Smooth muscle cell (in vitro differentiated cells): ENCODE measurements around the gene SEMA4A. TPM values are rescaled to one million over a fixed set of nuclear protein-coding genes. Genes with fewer than 3 reads are reported as not detected.
A peak's percentile ranks its signal among the peaks of the same experiment; 100 is the strongest.

Experiments
- DNase-seq: peaks from one replicate; lab custom pipeline; 2025; ENCODE audit not compliant: unreplicated experiment; lab: John Stamatoyannopoulos, UW
- H2AFZ ChIP-seq: fragments of 200-600 bp; sonication (generic); 2 replicates; pipeline ENCODE4 v1.6.0; 2016; ENCODE audit warnings: antibody characterized with exemption, low read depth, mild to moderate bottlenecking
- H3F3A ChIP-seq: fragments of 200-600 bp; sonication (generic); 2 replicates; pipeline ENCODE4 v1.6.0; 2017; ENCODE audit warnings: antibody characterized with exemption, low read depth
- H3K27ac ChIP-seq: fragments of 200-600 bp; sonication (generic); 2 replicates; pipeline ENCODE4 v1.5.1; 2016; ENCODE audit warnings: low read depth, mild to moderate bottlenecking
- H3K27me3 ChIP-seq: fragments of 200-600 bp; sonication (generic); 2 replicates; pipeline ENCODE4 v1.6.1; 2016; ENCODE audit warnings: low read depth, mild to moderate bottlenecking
- H3K36me3 ChIP-seq: fragments of 200-600 bp; sonication (generic); 2 replicates; pipeline ENCODE4 v1.5.1; 2016; ENCODE audit warnings: low read depth
- H3K4me1 ChIP-seq: fragments of 200-600 bp; sonication (generic); 2 replicates; pipeline ENCODE4 v1.5.1; 2016; ENCODE audit warnings: low read depth
- H3K4me2 ChIP-seq: fragments of 200-600 bp; sonication (generic); 2 replicates; pipeline ENCODE4 v1.6.0; 2016; ENCODE audit warnings: mild to moderate bottlenecking
- H3K4me3 ChIP-seq: fragments of 200-600 bp; sonication (generic); 2 replicates; pipeline ENCODE4 v1.5.1; 2016; ENCODE audit warnings: mild to moderate bottlenecking
- H3K79me2 ChIP-seq: fragments of 200-600 bp; sonication (generic); 2 replicates; pipeline ENCODE4 v1.6.0; 2016; ENCODE audit warnings: low read depth, mild to moderate bottlenecking
- H3K9ac ChIP-seq: fragments of 200-600 bp; sonication (generic); 2 replicates; pipeline ENCODE4 v1.6.0; 2016; ENCODE audit warnings: low read depth
- H3K9me3 ChIP-seq: fragments of 200-600 bp; sonication (generic); replicated peaks from 2 replicates; pipeline ENCODE4 v1.5.1; 2016; ENCODE audit warnings: low read depth
- H4K20me1 ChIP-seq: fragments of 200-600 bp; sonication (generic); 2 replicates; pipeline ENCODE4 v1.6.0; 2016; ENCODE audit warnings: low read depth
- CTCF ChIP-seq: fragments of 200-600 bp; sonication (generic); IDR thresholded peaks from 2 replicates; pipeline ENCODE4 v1.5.1; 2017; ENCODE audit warnings: borderline replicate concordance, mild to moderate bottlenecking, antibody characterized with exemption; ENCODE audit not compliant: insufficient read depth, poor library complexity, severe bottlenecking
- WGBS: methylation state at CpG from one replicate; pipeline ENCODE4 v1.1.7; 2016; ENCODE audit warnings: low lambda C conversion rate; 5-methylcytosine and 5-hydroxymethylcytosine counted together
- polyA plus RNA-seq: library from polyadenylated mRNA; unstranded; fragments of >200 nt; fragmentation: Nextera tagmentation; extraction: Ambion mirVana; gene quantifications from 2 replicates; pipeline ENCODE4 v1.2.1, GENCODE V29; 2016
- total RNA-seq: library from RNA; depleted of rRNA; stranded (reverse); fragments of >200 nt; gene quantifications from 2 replicates; pipeline ENCODE4 v1.2.3, GENCODE V29; 2014

SEMA4A gene
- total and polyA plus RNA-seq, 2 experiments from 2014 or later = 2.1 to 2.2 TPM

- Histone ChIP-seq H2AFZ (no peak overlapping the region), H3K9ac (no peak overlapping the region), H3K27me3 (no peaks in the 10 kb centered on the region), H3K4me2 (no peak overlapping the region), H3K79me2 (no peaks in the 10 kb centered on the region), H3K4me3 (no peak overlapping the region), H3K9me3 (no peaks in the 10 kb centered on the region), H3F3A (no peaks in the 10 kb centered on the region), H4K20me1 (no peaks in the 10 kb centered on the region), H3K4me1 (no peaks in the 10 kb centered on the region), H3K36me3 (no peaks in the 10 kb centered on the region), H3K27ac (no peak overlapping the region)
- TF ChIP-seq CTCF = no peak
- DNase-seq = no peak
- WGBS = 88% methylated on average over 5 of the region's 5 CpGs
Observed at GRCh38 chr1:156157966-156158365, 4.6 kb downstream of the SEMA4A start.

- no peaks in the 10 kb centered on the region for H4K20me1 ChIP-seq
- no peak for DNase-seq
- no peaks in the 10 kb centered on the region for H3K9me3 ChIP-seq
- H3F3A ChIP-seq = no peaks in the 10 kb centered on the region
- H3K79me2 ChIP-seq = no peaks in the 10 kb centered on the region
- no peak overlapping the region for H3K9ac ChIP-seq
- H2AFZ ChIP-seq = no peak overlapping the region
- 78% methylated on average over 13 of the region's 13 CpGs for WGBS
- H3K36me3 ChIP-seq = no peaks in the 10 kb centered on the region
- no peak overlapping the region for H3K27ac ChIP-seq
- H3K4me2 ChIP-seq = peak overlapping the region; percentile 79
- peak overlapping the region; percentile 46 for H3K4me3 ChIP-seq
- H3K27me3 ChIP-seq = no peaks in the 10 kb centered on the region
- no peaks in the 10 kb centered on the region for H3K4me1 ChIP-seq
- no peak for TF ChIP-seq CTCF
Observed at GRCh38 chr1:156160000-156160742, 6.8 kb downstream of the SEMA4A start.

GRCh38 chr1:156160743-156161171 lies 7.4 kb downstream of the SEMA4A start:
- Histone ChIP-seq H3K9ac (no peak overlapping the region), H3K27ac (peak overlapping the region; percentile 32), H2AFZ (peak overlapping the region; percentile 15), H3K36me3 (no peaks in the 10 kb centered on the region), H3K4me2 (peak overlapping the region; percentile 79), H3K9me3 (no peaks in the 10 kb centered on the region), H3K4me1 (no peaks in the 10 kb centered on the region), H3K27me3 (no peaks in the 10 kb centered on the region), H3K4me3 (peak overlapping the region; percentile 46), H3K79me2 (no peaks in the 10 kb centered on the region), H4K20me1 (no peaks in the 10 kb centered on the region), H3F3A (no peaks in the 10 kb centered on the region)
- DNase-seq = peak; percentile 78
- no peak for TF ChIP-seq CTCF
- WGBS = 9% methylated on average over 16 of the region's 22 CpGs
